Mesodermal cell (in vitro differentiated cells): Measurements from ENCODE around the gene TCF4.

Experiments used
- H3K27ac ChIP-seq: 2 replicates; pipeline ENCODE4 v1.7.0; 2013; ENCODE audit warnings: mild to moderate bottlenecking, low read depth, low read length, moderate library complexity; ENCODE audit not compliant: severe bottlenecking
- H3K36me3 ChIP-seq: 2 replicates; pipeline ENCODE4 v1.7.1; 2013; ENCODE audit warnings: mild to moderate bottlenecking, low read length, moderate library complexity; ENCODE audit not compliant: control insufficient read depth, insufficient read depth
- H3K4me1 ChIP-seq: one replicate; pipeline ENCODE4 v1.7.1; 2013; ENCODE audit warnings: mild to moderate bottlenecking, low read length; ENCODE audit not compliant: insufficient read depth, control insufficient read depth, poor library complexity, severe bottlenecking
- H3K4me3 ChIP-seq: 2 replicates; pipeline ENCODE4 v1.7.0; 2013; ENCODE audit warnings: low read length, control low read depth, mild to moderate bottlenecking; ENCODE audit not compliant: insufficient read depth, poor library complexity, severe bottlenecking; ENCODE audit errors: extremely low read depth
- H3K9me3 ChIP-seq: 2 replicates; pipeline ENCODE4 v1.7.1; 2013; ENCODE audit warnings: mild to moderate bottlenecking, low read length, moderate library complexity; ENCODE audit not compliant: control insufficient read depth
- WGBS, 2 experiments: methylation state at CpG; one replicate each; pipeline ENCODE4 v1.1.5; 2013; ENCODE audit warnings: missing lambda C conversion rate in 2 of 2; ENCODE audit not compliant: insufficient coverage in 2 of 2; 5-methylcytosine and 5-hydroxymethylcytosine counted together

Gene TCF4

DNA sequence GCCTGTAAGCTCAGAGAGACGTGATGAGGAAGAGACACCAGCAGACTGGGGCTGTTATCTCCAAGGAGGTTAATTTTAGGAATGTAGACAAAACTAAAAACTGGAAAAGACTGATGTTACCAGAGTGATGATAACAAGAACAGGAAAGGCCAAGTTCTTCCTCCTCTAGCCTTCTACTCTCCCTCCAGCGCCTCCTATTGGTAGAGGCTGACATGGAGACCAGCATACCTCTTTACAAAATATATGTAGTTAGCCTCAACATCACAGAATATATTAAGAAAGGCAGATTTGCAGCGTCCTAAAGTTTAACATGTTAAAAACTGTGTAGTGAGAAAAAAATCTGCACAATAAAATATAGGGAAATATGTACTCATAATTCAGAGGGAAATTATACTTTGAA lies 66.0 kb downstream of the TCF4 start:
- no peaks in the 10 kb centered on the region for H3K9me3 ChIP-seq
- peaks cover 3% of the 10 kb centered on the region for H3K4me1 ChIP-seq
- WGBS, 2 experiments: 29 to 100% methylated on average over 1 of the region's 3 CpGs
- H3K4me3 ChIP-seq: no peak overlapping the region
- H3K27ac ChIP-seq: no peak overlapping the region
- peaks cover 18% of the 10 kb centered on the region for H3K36me3 ChIP-seq

DNA sequence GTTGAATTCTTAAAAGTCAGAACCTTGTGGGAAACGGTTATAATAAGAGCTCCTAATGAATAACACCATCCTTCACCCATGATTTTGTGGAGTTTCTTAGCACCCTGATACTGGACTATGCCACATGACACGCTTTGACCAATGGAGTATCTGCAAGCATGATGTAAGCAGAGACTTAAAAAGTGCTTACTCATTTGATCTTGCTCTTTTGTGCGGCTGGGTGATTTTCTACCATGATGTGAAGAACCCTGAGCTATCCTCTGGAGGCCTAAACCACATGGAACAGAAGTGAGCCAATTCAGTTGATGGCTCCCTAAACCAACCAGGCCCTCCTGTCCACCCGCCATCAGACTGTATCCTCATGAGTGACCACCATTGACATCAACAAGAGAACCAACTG lies 70.9 kb downstream of the TCF4 start:
- Histone ChIP-seq H3K36me3 (peaks cover 6% of the 10 kb centered on the region), H3K27ac (peak overlapping the region; percentile 46), H3K4me3 (no peak overlapping the region), H3K4me1 (peaks cover 21% of the 10 kb centered on the region), H3K9me3 (no peaks in the 10 kb centered on the region)
- 87 to 100% methylated on average over 3 of the region's 4 CpGs for WGBS, 2 experiments

DNA sequence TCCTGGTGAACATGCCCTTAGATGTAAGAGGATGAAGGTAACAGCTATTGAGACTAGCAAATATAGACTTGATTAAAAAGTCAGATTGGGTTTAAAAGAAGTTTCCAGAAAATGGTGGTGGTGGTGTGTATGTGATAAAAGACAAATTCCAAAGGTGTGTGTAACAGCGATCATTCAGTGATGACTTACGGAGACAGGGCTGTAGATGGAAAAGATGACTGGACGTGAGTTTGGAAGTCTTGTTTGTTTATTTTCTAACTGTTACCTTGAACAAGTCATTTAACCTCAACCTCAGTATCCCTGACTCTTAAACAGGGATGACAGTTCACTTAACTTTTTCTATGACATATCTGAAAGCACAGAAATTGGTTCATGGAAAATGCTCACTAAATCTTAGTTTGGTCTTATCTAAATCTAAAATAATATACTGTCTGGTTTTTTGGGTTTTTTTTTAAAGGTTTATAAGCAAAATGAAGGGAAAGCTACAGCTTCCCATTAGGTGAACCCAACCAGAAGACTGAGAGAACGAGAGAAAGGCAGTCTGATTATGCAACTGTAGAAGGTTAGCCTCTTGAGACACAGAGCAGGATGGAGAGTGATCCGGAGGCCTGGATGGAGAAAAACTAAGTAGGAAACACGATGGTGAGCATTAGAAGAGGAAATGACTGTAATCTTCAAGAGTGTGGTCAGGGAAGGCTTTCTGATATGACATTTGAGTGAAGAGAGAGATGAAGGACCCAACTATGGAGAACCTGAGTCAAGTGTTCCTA lies 71.9 kb downstream of the TCF4 start:
- Histone ChIP-seq H3K27ac (peak overlapping the region; percentile 46), H3K9me3 (no peaks in the 10 kb centered on the region), H3K36me3 (peaks cover 6% of the 10 kb centered on the region), H3K4me3 (no peak overlapping the region), H3K4me1 (peaks cover 21% of the 10 kb centered on the region)
- WGBS, 2 experiments: 89 to 95% methylated on average over 3 to 5 of the region's 6 CpGs

DNA sequence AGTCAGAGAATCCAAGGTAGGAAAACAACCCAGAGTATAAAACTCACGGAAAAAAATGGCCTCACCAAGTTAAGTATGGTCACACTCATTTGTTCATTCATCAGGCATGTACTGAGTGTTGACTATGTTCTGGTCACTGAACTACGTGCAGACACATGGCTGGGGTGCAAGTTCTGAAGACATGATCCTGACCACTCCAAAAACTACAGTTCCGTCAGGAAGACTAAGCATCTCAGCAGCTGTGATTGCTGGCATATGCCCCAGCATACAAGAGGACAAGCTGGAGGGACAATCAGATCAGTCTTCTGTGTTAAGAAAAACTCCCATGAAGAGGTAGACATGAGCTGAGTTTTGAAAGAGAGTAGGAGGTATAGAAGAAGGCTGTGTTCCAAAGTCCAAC lies 72.8 kb downstream of the TCF4 start:
- Histone ChIP-seq H3K9me3 (no peaks in the 10 kb centered on the region), H3K36me3 (peaks cover 6% of the 10 kb centered on the region), H3K4me1 (peaks cover 26% of the 10 kb centered on the region), H3K4me3 (no peak overlapping the region), H3K27ac (peak overlapping the region; percentile 12)
- 100% methylated on average over 1 of the region's 3 CpGs for WGBS, 2 experiments

DNA sequence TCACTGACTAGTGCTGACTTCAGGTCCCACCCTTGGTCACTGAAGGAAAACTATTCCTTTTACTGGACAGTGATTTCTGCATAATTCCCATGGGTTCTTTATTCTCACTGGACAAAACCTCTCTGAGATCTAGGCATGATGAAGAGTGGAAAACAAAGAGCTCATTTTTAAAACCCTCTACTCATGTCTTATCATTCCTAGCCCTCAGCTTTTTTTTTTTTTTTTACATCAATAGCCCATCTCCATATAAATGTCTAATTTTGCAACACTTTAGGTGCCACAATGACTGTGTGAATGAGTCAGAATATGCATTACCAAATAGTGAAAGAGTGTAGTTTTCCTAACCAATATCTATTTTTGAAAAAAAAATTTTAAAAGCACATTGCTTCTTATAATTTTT lies 74.8 kb downstream of the TCF4 start:
- Histone ChIP-seq H3K4me1 (peaks cover 45% of the 10 kb centered on the region), H3K9me3 (no peaks in the 10 kb centered on the region), H3K27ac (peak overlapping the region; percentile 55), H3K36me3 (peaks cover 6% of the 10 kb centered on the region), H3K4me3 (no peak overlapping the region)

DNA sequence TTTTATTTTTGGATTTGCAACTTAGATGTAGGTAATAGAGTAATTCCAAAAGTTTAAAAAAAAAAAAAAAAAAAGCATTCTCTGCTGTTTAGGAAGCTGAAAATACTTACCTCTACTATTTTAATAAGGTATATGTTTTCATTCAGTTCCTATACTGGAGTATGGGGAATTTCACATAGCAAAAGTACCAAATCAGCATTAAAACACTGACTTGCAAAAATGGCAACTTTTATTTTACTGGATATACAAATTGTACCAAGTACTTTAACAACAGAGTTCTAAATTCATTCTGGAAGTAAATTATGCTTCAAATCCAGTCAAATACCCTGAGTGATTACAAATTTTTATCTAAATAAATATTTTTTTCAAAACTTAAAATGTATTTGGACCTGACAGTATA lies 76.7 kb downstream of the TCF4 start:
- no peak overlapping the region for H3K27ac ChIP-seq
- H3K9me3 ChIP-seq: no peaks in the 10 kb centered on the region
- H3K4me3 ChIP-seq: no peak overlapping the region
- H3K4me1 ChIP-seq: peaks cover 39% of the 10 kb centered on the region
- H3K36me3 ChIP-seq: no peaks in the 10 kb centered on the region

DNA sequence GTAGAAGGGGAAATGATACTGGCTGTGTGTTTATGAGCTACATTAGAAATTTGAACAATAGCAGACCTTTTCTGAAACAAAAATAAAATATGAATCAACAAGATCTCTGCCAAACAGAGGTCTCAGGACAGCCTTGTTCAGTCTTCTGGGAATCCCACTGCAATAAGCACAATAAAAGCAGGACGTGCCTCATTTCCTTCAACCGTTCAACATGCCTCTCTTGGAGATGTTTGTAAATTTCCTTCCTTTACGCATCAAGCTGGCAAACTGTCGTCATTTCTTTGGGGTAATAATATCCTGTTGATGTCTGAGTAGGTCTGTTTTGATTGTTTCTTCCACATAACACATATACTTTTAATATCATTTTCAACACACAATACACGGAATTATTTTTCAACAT lies 77.2 kb downstream of the TCF4 start:
- 38 to 62% methylated on average over 2 of the region's 5 CpGs for WGBS, 2 experiments
- H3K4me1 ChIP-seq: peaks cover 35% of the 10 kb centered on the region
- no peaks in the 10 kb centered on the region for H3K36me3 ChIP-seq
- H3K27ac ChIP-seq: peak overlapping the region; percentile 85
- no peaks in the 10 kb centered on the region for H3K9me3 ChIP-seq
- H3K4me3 ChIP-seq: no peak overlapping the region

DNA sequence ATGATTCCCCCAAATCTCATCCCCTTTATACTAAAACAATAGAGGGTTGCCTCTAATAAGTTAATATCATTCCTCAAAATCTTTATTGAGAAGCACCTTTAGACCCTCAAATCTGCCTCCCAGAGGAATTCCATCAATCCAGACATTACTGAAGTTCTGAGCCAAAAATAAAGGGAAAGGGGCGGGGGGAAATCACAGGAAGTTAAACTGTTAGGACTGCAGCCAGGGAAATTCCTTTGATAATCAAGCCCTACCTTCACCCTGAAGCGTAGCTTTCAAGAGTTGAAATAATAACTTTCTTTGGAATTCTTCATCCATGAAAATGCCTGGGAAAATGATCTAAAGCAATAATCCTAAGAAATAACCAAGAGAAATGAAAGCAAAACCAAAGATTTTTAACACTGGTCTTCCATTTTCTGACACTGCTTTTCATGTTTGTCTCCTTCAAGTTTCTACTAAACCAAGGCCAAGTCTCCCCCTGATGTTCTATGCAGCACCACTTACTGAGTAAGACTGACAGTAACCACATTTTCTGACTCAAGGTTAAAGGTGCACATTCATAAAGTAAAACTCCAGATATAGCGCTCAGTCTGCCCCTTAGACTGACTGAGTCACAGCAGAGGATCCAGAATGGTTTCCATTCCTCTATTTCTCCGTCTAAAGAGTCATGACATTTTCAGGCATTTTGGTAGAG lies 78.2 kb downstream of the TCF4 start:
- H3K36me3 ChIP-seq: peaks cover 2% of the 10 kb centered on the region
- H3K9me3 ChIP-seq: no peaks in the 10 kb centered on the region
- peaks cover 33% of the 10 kb centered on the region for H3K4me1 ChIP-seq
- WGBS, 2 experiments: 62 to 86% methylated on average over 1 to 2 of the region's 4 CpGs
- no peak overlapping the region for H3K4me3 ChIP-seq
- peak overlapping the region; percentile 85 for H3K27ac ChIP-seq

DNA sequence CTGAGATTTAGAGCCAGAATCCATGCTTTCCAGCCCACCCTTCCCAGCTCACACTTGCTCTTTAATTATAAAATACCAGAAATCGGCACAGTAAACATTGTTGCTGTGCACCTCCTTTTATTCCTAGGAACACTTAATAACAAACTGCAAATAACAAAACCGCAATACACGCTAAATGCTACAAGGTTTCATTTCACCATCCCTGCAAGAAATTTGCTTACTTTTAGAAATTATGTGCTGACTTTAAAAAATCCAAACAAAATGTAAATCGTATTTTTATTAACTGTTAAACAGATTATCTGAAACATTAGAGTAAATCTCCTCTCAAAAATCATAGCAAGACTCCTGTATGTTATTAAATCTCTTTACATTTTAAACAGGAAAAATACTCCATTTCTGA lies 79.3 kb downstream of the TCF4 start:
- H3K4me1 ChIP-seq: peaks cover 36% of the 10 kb centered on the region
- no peak overlapping the region for H3K27ac ChIP-seq
- H3K36me3 ChIP-seq: peaks cover 6% of the 10 kb centered on the region
- no peaks in the 10 kb centered on the region for H3K9me3 ChIP-seq
- no peak overlapping the region for H3K4me3 ChIP-seq
- 45 to 74% methylated on average over 1 to 3 of the region's 4 CpGs for WGBS, 2 experiments

DNA sequence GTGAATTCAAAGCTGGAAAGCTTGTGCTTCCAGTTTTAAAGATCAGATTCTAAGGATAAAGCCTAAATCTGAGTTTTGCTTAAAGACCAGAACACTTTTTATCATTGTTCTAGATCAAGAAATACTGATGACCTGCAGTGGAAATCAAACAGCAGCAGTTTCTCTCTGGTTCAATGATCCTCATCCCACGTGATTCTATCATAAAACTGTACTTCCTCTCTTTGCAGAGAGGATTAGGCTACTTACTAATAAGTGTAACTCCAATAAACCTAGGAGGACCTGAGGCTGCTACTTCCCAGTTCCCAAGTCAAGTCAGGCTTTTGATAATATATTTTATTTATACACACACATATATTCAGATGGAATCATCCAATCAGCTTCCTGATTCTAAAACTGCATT lies 81.9 kb downstream of the TCF4 start:
- Histone ChIP-seq H3K36me3 (peaks cover 6% of the 10 kb centered on the region), H3K4me1 (peaks cover 51% of the 10 kb centered on the region), H3K4me3 (no peak overlapping the region), H3K9me3 (no peaks in the 10 kb centered on the region), H3K27ac (no peak overlapping the region)
- no CpG with 5 or more reads among the region's 1 CpG for WGBS, 2 experiments

DNA sequence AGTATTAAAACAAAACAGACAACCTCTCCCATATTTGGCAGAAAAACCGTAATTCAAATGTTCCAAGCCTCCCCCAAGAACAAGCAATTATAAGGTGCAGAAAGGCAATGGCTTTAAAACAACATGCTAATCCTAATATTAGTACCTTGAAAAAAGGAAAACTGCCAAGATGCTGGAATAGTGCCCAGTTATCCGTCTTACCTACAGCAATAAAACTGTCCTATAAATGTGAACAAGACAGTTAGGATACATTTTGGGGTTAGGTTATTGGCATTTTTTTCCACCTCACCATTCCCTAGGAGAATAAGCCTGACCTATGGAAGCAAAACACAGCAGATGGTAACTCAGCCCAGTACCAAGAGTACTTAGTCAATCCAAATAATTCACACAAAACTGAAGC lies 83.2 kb downstream of the TCF4 start:
- peaks cover 52% of the 10 kb centered on the region for H3K4me1 ChIP-seq
- H3K27ac ChIP-seq: no peak overlapping the region
- peaks cover 6% of the 10 kb centered on the region for H3K36me3 ChIP-seq
- 100% methylated on average over 1 of the region's 2 CpGs for WGBS, 2 experiments
- no peak overlapping the region for H3K4me3 ChIP-seq
- no peaks in the 10 kb centered on the region for H3K9me3 ChIP-seq
